Anterior cingulate cortex (tissue), 58 donors: ENCODE data around the gene ATXN3.

ENCODE experiments used
- DNase-seq, 58 donors: peaks; one replicate each; lab custom pipeline; 2025; lab: John Stamatoyannopoulos, UW

Gene ATXN3

GRCh38 chr14:92106143-92106926 is at the start of gene ATXN3:
Gene ATXN3, minus strand, starts transcription at chr14:92106582. Its CDS starts 30 bp downstream, at chr14:92106552.
- DNase-seq, result peak; percentile 70 to 98 (median 95)

- no peak for DNase-seq
Observed at GRCh38 chr14:92154283-92154942, 48.0 kb upstream of the ATXN3 start.

GRCh38 chr14:92153581-92153980 is 47.2 kb upstream of the ATXN3 start:
- no peak for DNase-seq

GRCh38 chr14:92144708-92145107 is 38.3 kb upstream of the ATXN3 start:
- no peak for DNase-seq

- DNase-seq, result no peak
Observed at GRCh38 chr14:92143962-92144361, 37.6 kb upstream of the ATXN3 start.

- DNase-seq, result no peak
Observed at GRCh38 chr14:92143309-92143708, 36.9 kb upstream of the ATXN3 start.

GRCh38 chr14:92135269-92135668 is 28.9 kb upstream of the ATXN3 start:
- DNase-seq, result no peak

- DNase-seq, result no peak
Observed at GRCh38 chr14:92134456-92134855, 28.1 kb upstream of the ATXN3 start.

- DNase-seq, result no peak
Observed at GRCh38 chr14:92122761-92123160, 16.4 kb upstream of the ATXN3 start.

- peak in 6 of 58 donors; percentile 39 to 74 (median 54) for DNase-seq
Observed at GRCh38 chr14:92122351-92122677, 15.9 kb upstream of the ATXN3 start.

GRCh38 chr14:92121670-92122350 is 15.4 kb upstream of the ATXN3 start, which contains the start of the genes CPSF2 and NDUFB1:
Gene CPSF2, plus strand, starts transcription at chr14:92121969. Its CDS starts 9,016 bp downstream, at chr14:92130985.
Gene NDUFB1, minus strand, starts transcription at chr14:92121706. Its CDS starts 4,069 bp downstream, at chr14:92117637.
- peak; percentile 36 to 97 (median 85) for DNase-seq

- peak in 15 of 58 donors; percentile 38 to 84 (median 60) for DNase-seq
Observed at GRCh38 chr14:92121207-92121669, 14.9 kb upstream of the ATXN3 start.

- no peak for DNase-seq
Observed at GRCh38 chr14:92109490-92109889, 3.1 kb upstream of the ATXN3 start.

GRCh38 chr14:92108345-92109254 is 2.2 kb upstream of the ATXN3 start:
- DNase-seq, result peak in 5 of 58 donors; percentile 2 to 16 (median 11)

GRCh38 chr14:92105893-92106142 is 564 bp downstream of the ATXN3 start:
- peak in 18 of 58 donors; percentile 35 to 71 (median 52) for DNase-seq

- no peak for DNase-seq
Observed at GRCh38 chr14:92105073-92105892, 1.1 kb downstream of the ATXN3 start.

GRCh38 chr14:92103363-92103989 is 2.9 kb downstream of the ATXN3 start:
- DNase-seq, result no peak

- DNase-seq, result no peak
Observed at GRCh38 chr14:92099802-92100201, 6.6 kb downstream of the ATXN3 start.

GRCh38 chr14:92093320-92093719 is 13.1 kb downstream of the ATXN3 start:
- DNase-seq, result peak in 1 of 58 donors; percentile 2
